HepG2 (cell line): ENCODE data around the gene CDC14A. TPM values are rescaled to one million over a fixed set of nuclear protein-coding genes. Genes with fewer than 3 reads are reported as not detected.

Experiments used
- ATAC-seq: fragments of 200-7000 bp; cut with Tn5 transposase; 3 replicates; pipeline ENCODE4 v1.9.1; 2020; ENCODE audit warnings: mild to moderate bottlenecking, moderate library complexity
- BruUV-seq: library from RNA; stranded (reverse); fragments of 400-500 nt; replicated peaks from 2 replicates; lab custom pipeline; 2021; lab: Mats Ljungman, UMichigan
- CTCF ChIA-PET: fragments of 300-600 bp; formaldehyde crosslinking; extraction: SDS; loops from one replicate; lab custom pipeline; 2021; ENCODE audit warnings: low total read pairs, inconsistent platforms, low intra/inter-chr PET ratio; lab: Yijun Ruan, JAX
- POLR2A ChIA-PET: fragments of 350-600 bp; sonication (Branson Sonifier 250); formaldehyde crosslinking; loops from one replicate; lab custom pipeline; 2020; ENCODE audit warnings: antibody characterized with exemption, inconsistent platforms; lab: Yijun Ruan, JAX
- DNase-seq: peaks from one replicate; pipeline ENCODE4 v3.0.0-alpha.2; 2015; ENCODE audit warnings: low spot score
- FAIRE-seq: peaks from 3 replicates; lab custom pipeline; 2011; peaks lifted over from hg19 to GRCh38; lab: Jason Lieb, UNC
- H2AFZ ChIP-seq: one replicate; pipeline ENCODE4 v1.6.1; 2011; ENCODE audit warnings: low read length, inconsistent platforms
- H3K27ac ChIP-seq: fragments of 300-600 bp; 3 replicates; pipeline ENCODE4 v1.8.0; 2011; ENCODE audit warnings: mixed run types, mild to moderate bottlenecking, mixed read lengths, low read length, inconsistent platforms; ENCODE audit not compliant: insufficient read depth; ENCODE audit errors: extremely low read length
- H3K27me3 ChIP-seq, 2 experiments: fragments of 200-600 bp in 1 of 2; 2 replicates in 1 of 2; 3 replicates in 1 of 2; pipeline versions ENCODE4 v1.6.0 to v1.8.0; 2011; ENCODE audit warnings: low read length in 2 of 2, mild to moderate bottlenecking in 2 of 2, moderate library complexity in 2 of 2, inconsistent platforms in 1 of 2; ENCODE audit not compliant: insufficient read depth in 2 of 2, control insufficient read depth in 1 of 2
- H3K36me3 ChIP-seq, 2 experiments: fragments of 200-600 bp in 1 of 2; replicated peaks in 1 of 2; 2 replicates in 1 of 2; 3 replicates in 1 of 2; pipeline versions ENCODE4 v1.5.1 to v1.8.0; 2011; ENCODE audit warnings: low read length in 2 of 2, inconsistent platforms in 1 of 2; ENCODE audit not compliant: insufficient read depth in 2 of 2, control insufficient read depth in 1 of 2
- H3K4me1 ChIP-seq: 2 replicates; pipeline ENCODE4 v1.5.1; 2012; ENCODE audit warnings: low read length, inconsistent platforms; ENCODE audit not compliant: insufficient read depth
- H3K4me2 ChIP-seq: 2 replicates; pipeline ENCODE4 v1.6.0; 2011; ENCODE audit warnings: low read depth, low read length, inconsistent platforms
- H3K4me3 ChIP-seq, 3 experiments: fragments of 200-600 bp in 1 of 3; sonication (generic), shearing (Covaris generic) in 1 of 3; replicated peaks in 1 of 3; 2 replicates each; pipeline ENCODE4 v1.5.1; 2011 to 2016; ENCODE audit warnings: low read length in 3 of 3, inconsistent platforms in 2 of 3, low read depth in 2 of 3, mild to moderate bottlenecking in 2 of 3, control low read depth in 1 of 3, mixed read lengths in 1 of 3; ENCODE audit not compliant: insufficient read depth in 1 of 3
- H3K79me2 ChIP-seq: one replicate; pipeline ENCODE4 v1.6.1; 2011; ENCODE audit warnings: low read length, inconsistent platforms; ENCODE audit not compliant: insufficient read depth
- H3K9ac ChIP-seq: 2 replicates; pipeline ENCODE4 v1.6.0; 2011; ENCODE audit warnings: mild to moderate bottlenecking, low read depth, low read length, inconsistent platforms; ENCODE audit not compliant: insufficient read depth
- H3K9me3 ChIP-seq: 2 replicates; pipeline ENCODE4 v1.5.1; 2012; ENCODE audit warnings: mild to moderate bottlenecking, low read length
- H4K20me1 ChIP-seq: 2 replicates; pipeline ENCODE4 v1.6.0; 2011; ENCODE audit warnings: inconsistent platforms, mild to moderate bottlenecking, low read length, moderate library complexity; ENCODE audit not compliant: insufficient read depth
- EZH2 ChIP-seq: conservative IDR thresholded peaks from 2 replicates; pipeline ENCODE4 v1.6.1; 2012; ENCODE audit warnings: mild to moderate bottlenecking, low read depth, low read length, moderate library complexity
- HMG20B ChIP-seq: conservative IDR thresholded peaks from 2 replicates; pipeline ENCODE4 v1.6.1; 2016; ENCODE audit warnings: missing genetic modification reagents, missing compliant biosample characterization
- HOXA3 ChIP-seq: sonication (generic); formaldehyde crosslinking; IDR thresholded peaks from 2 replicates; pipeline ENCODE4 v1.5.0; 2020; ENCODE audit warnings: missing genetic modification reagents
- MAFK ChIP-seq, 2 experiments: IDR thresholded peaks in 1 of 2; conservative IDR thresholded peaks in 1 of 2; 2 replicates each; pipeline ENCODE4 v1.6.1; 2011; ENCODE audit warnings: improper control_type of control experiment in 2 of 2, low read length in 2 of 2
- MIER3 ChIP-seq: IDR thresholded peaks from 2 replicates; pipeline ENCODE4 v1.6.1; 2016; ENCODE audit warnings: missing compliant biosample characterization, borderline replicate concordance
- REPIN1 ChIP-seq: sonication (generic); formaldehyde crosslinking; IDR thresholded peaks from 2 replicates; pipeline ENCODE4 v1.8.0; 2022; ENCODE audit warnings: missing genetic modification reagents, low read depth, mild to moderate bottlenecking, borderline replicate concordance
- SOX5 ChIP-seq: IDR thresholded peaks from 2 replicates; pipeline ENCODE4 v1.6.1; 2016; ENCODE audit warnings: borderline replicate concordance
- TCF7 ChIP-seq: sonication (generic); IDR thresholded peaks from 2 replicates; pipeline ENCODE4 v1.6.1; 2016; ENCODE audit warnings: antibody characterized with exemption, low read depth
- TFDP2 ChIP-seq: sonication (generic); formaldehyde crosslinking; IDR thresholded peaks from 2 replicates; pipeline ENCODE4 v1.4.0; 2020; ENCODE audit warnings: missing genetic modification reagents
- ZBTB26 ChIP-seq: IDR thresholded peaks from 2 replicates; pipeline ENCODE4 v1.6.1; 2016; ENCODE audit warnings: missing compliant biosample characterization, missing genetic modification reagents, borderline replicate concordance
- ZMAT3 ChIP-seq: sonication (generic); formaldehyde crosslinking; conservative IDR thresholded peaks from 2 replicates; pipeline ENCODE4 v1.7.0; 2021; ENCODE audit warnings: missing genetic modification reagents
- ZNF260 ChIP-seq: sonication (generic); formaldehyde crosslinking; IDR thresholded peaks from 2 replicates; pipeline ENCODE4 v1.4.0; 2020; ENCODE audit warnings: missing genetic modification reagents, low read depth, mild to moderate bottlenecking, borderline replicate concordance
- ZNF703 ChIP-seq: sonication (generic); formaldehyde crosslinking; IDR thresholded peaks from 2 replicates; pipeline ENCODE4 v1.5.1; 2020; ENCODE audit warnings: missing genetic modification reagents, mild to moderate bottlenecking, moderate library complexity, borderline replicate concordance
- ZNF740 ChIP-seq: sonication (generic); formaldehyde crosslinking; IDR thresholded peaks from 2 replicates; pipeline ENCODE4 v1.4.0; 2020; ENCODE audit warnings: missing genetic modification reagents
- WGBS: methylation state at CpG from one replicate; pipeline ENCODE4 v1.1.6; 2017; ENCODE audit warnings: low lambda C conversion rate; 5-methylcytosine and 5-hydroxymethylcytosine counted together
- in situ Hi-C: cut with HindIII; loops from 2 replicates; pipeline ENCODE4 v1.10.0; 2017; ENCODE audit warnings: low pct_unique_long_range_greater_than_20kb; ENCODE audit not compliant: extremely low pct_ligation_motif_present
- intact Hi-C: fragments of 100-400 bp; cut with micrococcal nuclease; formaldehyde crosslinking; loops from one replicate; pipeline ENCODE4 v1.10.0; 2022; ENCODE audit not compliant: unreplicated experiment
- polyA plus RNA-seq, 8 experiments: library from polyadenylated mRNA; depleted of rRNA in 3 of 8; stranded (reverse) in 7 of 8; unstranded in 1 of 8; fragments of >200 nt; fragmentation: Illumina TruSeq in 4 of 8; extraction: Trizol in 4 of 8; gene quantifications; 2 replicates each; pipeline versions ENCODE4 v1.2.1 to v1.2.3, GENCODE V29; 2011 to 2016; ENCODE audit warnings: low read depth in 4 of 8, missing spikeins in 1 of 8, mixed read lengths in 1 of 8; ENCODE audit not compliant: insufficient read depth in 1 of 8
- total RNA-seq, 5 experiments: library from RNA; depleted of rRNA; stranded (reverse); fragments of >200 nt; fragmentation: Illumina TruSeq; extraction: Trizol; gene quantifications; 2 replicates each; pipeline ENCODE4 v1.2.3, GENCODE V29; 2016; ENCODE audit warnings: low read depth in 1 of 5

Gene CDC14A
- total and polyA plus RNA-seq, 2 of the 13 experiments (the other 11 are each of a cell fraction or from before 2014, with no cell fraction given): 2.8 to 4.9 TPM

- ATAC-seq (no peak), FAIRE-seq (no peak), DNase-seq (no peak)
- Histone ChIP-seq H3K9me3 (no peaks in the 10 kb centered on the region), H3K27ac (no peak overlapping the region), H3K4me1 (no peaks in the 10 kb centered on the region), H3K4me3 (no peak overlapping the region), H4K20me1 (no peaks in the 10 kb centered on the region), H3K4me2 (no peak overlapping the region), H3K9ac (no peak overlapping the region), H3K79me2 (no peaks in the 10 kb centered on the region), H2AFZ (no peak overlapping the region), H3K36me3 (no peaks in the 10 kb centered on the region), H3K27me3 (no peaks in the 10 kb centered on the region)
- no TSS peak for BruUV-seq
- CTCF ChIA-PET: no interaction called here
- WGBS: 100% methylated on average over 2 of the region's 2 CpGs
- no peak for TF ChIP-seq HMG20B (CRISPR knock-in tag)
- no peak for TF ChIP-seq ZNF740
- TF ChIP-seq REPIN1: no peak
- TF ChIP-seq ZNF703 (CRISPR knock-in tag): no peak
- no peak for TF ChIP-seq TFDP2 (CRISPR knock-in tag)
- no peak for TF ChIP-seq MIER3 (CRISPR knock-in tag)
- no peak for TF ChIP-seq HOXA3 (CRISPR knock-in tag)
- TF ChIP-seq MAFK (conservative IDR thresholded peaks at IDR 0.05 in 1 of 2, IDR thresholded peaks at IDR 0.05 in 1 of 2; ENCODE audit: low read length in 2 of 2): no peak
- no peak for TF ChIP-seq ZBTB26 (CRISPR knock-in tag)
- no peak for TF ChIP-seq ZNF260 (CRISPR knock-in tag)
- no peak for TF ChIP-seq ZMAT3 (CRISPR knock-in tag)
- no peak for TF ChIP-seq SOX5 (CRISPR knock-in tag)
- no peak for TF ChIP-seq EZH2
- TF ChIP-seq TCF7: no peak
- intact Hi-C loops (no loop called here), in situ Hi-C loops (no loop called here)
- POLR2A ChIA-PET: no interaction called here
Measured at GRCh38 chr1:100434831-100435230, 82.5 kb downstream of the CDC14A start.
